ENCODE data around the gene TMBIM4.

TMBIM4 gene

GRCh38 chr12:66165141-66165540 is 4.7 kb downstream of the TMBIM4 start:
- H2BK5ac ChIP-seq (ENCODE audit: low read depth, low read length, poor library complexity, severe bottlenecking) = no peak overlapping the region
- H2AFZ ChIP-seq (ENCODE audit: low read depth, low read length) = no peak overlapping the region
- peaks cover 2% of the 10 kb centered on the region for H3K79me1 ChIP-seq (replicated peaks; ENCODE audit: low read length, poor library complexity, severe bottlenecking)
- H3K14ac ChIP-seq (ENCODE audit: low read length in 2 of 2) = no peak overlapping the region
- H3K27ac ChIP-seq (ENCODE audit: low read length, poor library complexity, severe bottlenecking) = no peak overlapping the region
- no peak overlapping the region for H2BK120ac ChIP-seq (ENCODE audit: low read depth, low read length)
- H3K36me3 ChIP-seq (ENCODE audit: control insufficient read depth in 1 of 2, insufficient read depth in 2 of 2, low read depth in 1 of 2, low read length in 2 of 2) = peaks cover 4 to 23% of the 10 kb centered on the region in 2 experiments
- DNase-seq = no peak
- H3K4me3 ChIP-seq (ENCODE audit: insufficient read depth in 1 of 2, low read depth in 1 of 2, low read length in 2 of 2) = no peak overlapping the region
- no peak overlapping the region for H2AK5ac ChIP-seq (ENCODE audit: low read length, severe bottlenecking)
- H3K4me1 ChIP-seq (ENCODE audit: control insufficient read depth, insufficient read depth, low read depth, low read length) = no peaks in the 10 kb centered on the region
- H3K9me3 ChIP-seq (ENCODE audit: control insufficient read depth, low read length) = peaks cover 5% of the 10 kb centered on the region
- H3K9ac ChIP-seq (ENCODE audit: low read length) = no peak overlapping the region
- H3K23ac ChIP-seq (ENCODE audit: low read length in 2 of 2) = no peak overlapping the region
- no peak overlapping the region for H4K8ac ChIP-seq (ENCODE audit: low read length)
- H3K4ac ChIP-seq (ENCODE audit: low read depth in 1 of 2, low read length in 2 of 2) = no peak overlapping the region
- no peak overlapping the region for H4K91ac ChIP-seq (ENCODE audit: low read length)
- no peak overlapping the region for H3K4me2 ChIP-seq (ENCODE audit: low read length, poor library complexity, severe bottlenecking)
- no peak overlapping the region for H2BK15ac ChIP-seq (ENCODE audit: low read depth, poor library complexity, severe bottlenecking)
- 95% methylated on average over 2 of the region's 2 CpGs for WGBS
- no peaks in the 10 kb centered on the region for H3K27me3 ChIP-seq (ENCODE audit: control insufficient read depth in 1 of 2, insufficient read depth in 1 of 2, low read length in 2 of 2)
- no peak overlapping the region for H3K18ac ChIP-seq (ENCODE audit: low read depth in 1 of 2, low read length in 2 of 2)
- no peak overlapping the region for H2BK12ac ChIP-seq (ENCODE audit: low read length in 2 of 2)

- Histone ChIP-seq H3K36me3 (ENCODE audit: control insufficient read depth in 1 of 2, insufficient read depth in 2 of 2, low read depth in 1 of 2, low read length in 2 of 2) (peaks cover 4 to 30% of the 10 kb centered on the region in 2 experiments), H2AFZ (ENCODE audit: low read depth, low read length) (no peak overlapping the region), H3K9me3 (ENCODE audit: control insufficient read depth, low read length) (peaks cover 5% of the 10 kb centered on the region), H2BK12ac (ENCODE audit: low read length in 2 of 2) (no peak overlapping the region), H2BK15ac (ENCODE audit: low read depth, poor library complexity, severe bottlenecking) (no peak overlapping the region), H4K91ac (ENCODE audit: low read length) (no peak overlapping the region), H3K27ac (ENCODE audit: low read length, poor library complexity, severe bottlenecking) (no peak overlapping the region), H3K27me3 (ENCODE audit: control insufficient read depth in 1 of 2, insufficient read depth in 1 of 2, low read length in 2 of 2) (no peaks in the 10 kb centered on the region), H3K9ac (ENCODE audit: low read length) (peak overlapping the region; percentile 32), H3K18ac (ENCODE audit: low read depth in 1 of 2, low read length in 2 of 2) (no peak overlapping the region), H2BK5ac (ENCODE audit: low read depth, low read length, poor library complexity, severe bottlenecking) (no peak overlapping the region), H3K14ac (ENCODE audit: low read length in 2 of 2) (no peak overlapping the region), H3K23ac (ENCODE audit: low read length in 2 of 2) (no peak overlapping the region), H2AK5ac (ENCODE audit: low read length, severe bottlenecking) (no peak overlapping the region), H3K4me2 (ENCODE audit: low read length, poor library complexity, severe bottlenecking) (no peak overlapping the region), H3K79me1 (replicated peaks; ENCODE audit: low read length, poor library complexity, severe bottlenecking) (peaks cover 7% of the 10 kb centered on the region), H2BK120ac (ENCODE audit: low read depth, low read length) (no peak overlapping the region), H4K8ac (ENCODE audit: low read length) (no peak overlapping the region), H3K4ac (ENCODE audit: low read depth in 1 of 2, low read length in 2 of 2) (no peak overlapping the region), H3K4me1 (ENCODE audit: control insufficient read depth, insufficient read depth, low read depth, low read length) (no peaks in the 10 kb centered on the region), H3K4me3 (ENCODE audit: insufficient read depth in 1 of 2, low read depth in 1 of 2, low read length in 2 of 2) (no peak overlapping the region)
- 84% methylated on average over 1 of the region's 3 CpGs for WGBS
- DNase-seq = peak; percentile 50
Observed at GRCh38 chr12:66164349-66164821, 5.4 kb downstream of the TMBIM4 start.

GRCh38 chr12:66163289-66163688 is 6.5 kb downstream of the TMBIM4 start:
- H3K27ac ChIP-seq (ENCODE audit: low read length, poor library complexity, severe bottlenecking) = no peak overlapping the region
- no peak overlapping the region for H4K8ac ChIP-seq (ENCODE audit: low read length)
- peaks cover 5% of the 10 kb centered on the region for H3K9me3 ChIP-seq (ENCODE audit: control insufficient read depth, low read length)
- no peak overlapping the region for H2BK15ac ChIP-seq (ENCODE audit: low read depth, poor library complexity, severe bottlenecking)
- H2AFZ ChIP-seq (ENCODE audit: low read depth, low read length) = no peak overlapping the region
- H3K23ac ChIP-seq (ENCODE audit: low read length in 2 of 2) = no peak overlapping the region
- no peak overlapping the region for H2AK5ac ChIP-seq (ENCODE audit: low read length, severe bottlenecking)
- H3K4me2 ChIP-seq (ENCODE audit: low read length, poor library complexity, severe bottlenecking) = no peak overlapping the region
- no peak for DNase-seq
- H3K14ac ChIP-seq (ENCODE audit: low read length in 2 of 2) = no peak overlapping the region
- peaks cover 10% of the 10 kb centered on the region for H3K79me1 ChIP-seq (replicated peaks; ENCODE audit: low read length, poor library complexity, severe bottlenecking)
- H3K4ac ChIP-seq (ENCODE audit: low read depth in 1 of 2, low read length in 2 of 2) = no peak overlapping the region
- H3K27me3 ChIP-seq (ENCODE audit: control insufficient read depth in 1 of 2, insufficient read depth in 1 of 2, low read length in 2 of 2) = no peaks in the 10 kb centered on the region
- no peaks in the 10 kb centered on the region for H3K4me1 ChIP-seq (ENCODE audit: control insufficient read depth, insufficient read depth, low read depth, low read length)
- H3K9ac ChIP-seq (ENCODE audit: low read length) = no peak overlapping the region
- no peak overlapping the region for H2BK120ac ChIP-seq (ENCODE audit: low read depth, low read length)
- H2BK5ac ChIP-seq (ENCODE audit: low read depth, low read length, poor library complexity, severe bottlenecking) = no peak overlapping the region
- H3K4me3 ChIP-seq (ENCODE audit: insufficient read depth in 1 of 2, low read depth in 1 of 2, low read length in 2 of 2) = no peak overlapping the region
- WGBS = 87% methylated on average over 2 of the region's 4 CpGs
- no peak overlapping the region for H2BK12ac ChIP-seq (ENCODE audit: low read length in 2 of 2)
- H3K18ac ChIP-seq (ENCODE audit: low read depth in 1 of 2, low read length in 2 of 2) = no peak overlapping the region
- H4K91ac ChIP-seq (ENCODE audit: low read length) = no peak overlapping the region
- peaks cover 4 to 37% of the 10 kb centered on the region in 2 experiments for H3K36me3 ChIP-seq (ENCODE audit: control insufficient read depth in 1 of 2, insufficient read depth in 2 of 2, low read depth in 1 of 2, low read length in 2 of 2)

- no peak overlapping the region for H3K27ac ChIP-seq (ENCODE audit: low read length, poor library complexity, severe bottlenecking)
- no peak overlapping the region for H2AK5ac ChIP-seq (ENCODE audit: low read length, severe bottlenecking)
- peaks cover 10% of the 10 kb centered on the region for H3K79me1 ChIP-seq (replicated peaks; ENCODE audit: low read length, poor library complexity, severe bottlenecking)
- no peak overlapping the region for H4K91ac ChIP-seq (ENCODE audit: low read length)
- no peak overlapping the region for H3K4me3 ChIP-seq (ENCODE audit: insufficient read depth in 1 of 2, low read depth in 1 of 2, low read length in 2 of 2)
- H3K9me3 ChIP-seq (ENCODE audit: control insufficient read depth, low read length) = peaks cover 5% of the 10 kb centered on the region
- WGBS = 97% methylated on average over 2 of the region's 2 CpGs
- no peak overlapping the region for H2BK12ac ChIP-seq (ENCODE audit: low read length in 2 of 2)
- no peaks in the 10 kb centered on the region for H3K4me1 ChIP-seq (ENCODE audit: control insufficient read depth, insufficient read depth, low read depth, low read length)
- DNase-seq = no peak
- H2BK120ac ChIP-seq (ENCODE audit: low read depth, low read length) = no peak overlapping the region
- H2BK5ac ChIP-seq (ENCODE audit: low read depth, low read length, poor library complexity, severe bottlenecking) = no peak overlapping the region
- H4K8ac ChIP-seq (ENCODE audit: low read length) = no peak overlapping the region
- H2AFZ ChIP-seq (ENCODE audit: low read depth, low read length) = no peak overlapping the region
- H3K27me3 ChIP-seq (ENCODE audit: control insufficient read depth in 1 of 2, insufficient read depth in 1 of 2, low read length in 2 of 2) = no peaks in the 10 kb centered on the region
- H3K23ac ChIP-seq (ENCODE audit: low read length in 2 of 2) = no peak overlapping the region
- H3K4me2 ChIP-seq (ENCODE audit: low read length, poor library complexity, severe bottlenecking) = no peak overlapping the region
- H3K14ac ChIP-seq (ENCODE audit: low read length in 2 of 2) = no peak overlapping the region
- no peak overlapping the region for H3K18ac ChIP-seq (ENCODE audit: low read depth in 1 of 2, low read length in 2 of 2)
- no peak overlapping the region for H3K4ac ChIP-seq (ENCODE audit: low read depth in 1 of 2, low read length in 2 of 2)
- H3K36me3 ChIP-seq (ENCODE audit: control insufficient read depth in 1 of 2, insufficient read depth in 2 of 2, low read depth in 1 of 2, low read length in 2 of 2) = peaks cover 4 to 37% of the 10 kb centered on the region in 2 experiments
- H2BK15ac ChIP-seq (ENCODE audit: low read depth, poor library complexity, severe bottlenecking) = no peak overlapping the region
- H3K9ac ChIP-seq (ENCODE audit: low read length) = no peak overlapping the region
Observed at GRCh38 chr12:66162701-66163100, 7.1 kb downstream of the TMBIM4 start.

Data from mesenchymal stem cell (in vitro differentiated cells and primary cell).